B cell (primary cell): ENCODE results near the gene EZH1. TPM values are rescaled to one million over a fixed set of nuclear protein-coding genes. Genes with fewer than 3 reads are reported as not detected.

Experiments
- ATAC-seq: fragments of 200-7000 bp; cut with Tn5 transposase; one replicate; pipeline ENCODE4 v1.10.0; 2021; ENCODE audit warnings: low read depth, mild to moderate bottlenecking, moderate number of reproducible peaks, moderate library complexity
- CTCF ChIA-PET: fragments of 350-600 bp; sonication (Branson Sonifier 250); formaldehyde crosslinking; loops from one replicate; lab custom pipeline; 2021; ENCODE audit warnings: antibody characterized with exemption, inconsistent platforms; lab: Charles Lee
- POLR2A ChIA-PET: fragments of 350-600 bp; sonication (Branson Sonifier 250); formaldehyde crosslinking; loops from one replicate; lab custom pipeline; 2021; ENCODE audit warnings: antibody characterized with exemption; lab: Charles Lee
- DNase-seq: peaks from one replicate; pipeline ENCODE4 v3.0.0; 2013
- H2AFZ ChIP-seq: 2 replicates; pipeline ENCODE4 v1.6.1; 2012; ENCODE audit warnings: mild to moderate bottlenecking, low read depth, low read length; ENCODE audit not compliant: insufficient read depth, poor library complexity, severe bottlenecking
- H3K27ac ChIP-seq, 2 donors: 1 replicate in 1 of 2; 2 replicates in 1 of 2; pipeline ENCODE4 v1.5.1; 2012 to 2013; ENCODE audit warnings: low read length in 2 of 2, mild to moderate bottlenecking in 2 of 2, moderate library complexity in 1 of 2
- H3K27me3 ChIP-seq, 4 experiments: fragments of 200-600 bp in 1 of 4; sonication (generic) in 1 of 4; replicated peaks in 1 of 4; 1 replicate in 2 of 4; 2 replicates in 2 of 4; pipeline versions ENCODE4 v1.6.1 to v1.7.0; 2013 to 2016; ENCODE audit warnings: low read length in 3 of 4, mild to moderate bottlenecking in 2 of 4, mixed read lengths in 1 of 4, moderate library complexity in 1 of 4; ENCODE audit not compliant: insufficient read depth in 4 of 4, control insufficient read depth in 3 of 4; ENCODE audit errors: control extremely low read depth in 1 of 4
- H3K36me3 ChIP-seq, 2 experiments: replicated peaks in 1 of 2; 1 replicate in 1 of 2; 2 replicates in 1 of 2; pipeline versions ENCODE4 v1.6.1 to v1.7.1; 2013; ENCODE audit warnings: low read length in 1 of 2; ENCODE audit not compliant: insufficient read depth in 2 of 2, control insufficient read depth in 1 of 2; ENCODE audit errors: control extremely low read depth in 1 of 2, extremely low read depth in 1 of 2
- H3K4me1 ChIP-seq, 2 donors: fragments of 200-600 bp in 1 of 2; sonication (generic) in 1 of 2; 1 replicate in 1 of 2; 2 replicates in 1 of 2; pipeline versions ENCODE4 v1.5.1 to v1.6.1; 2013 to 2017; ENCODE audit warnings: low read length in 2 of 2; ENCODE audit not compliant: control insufficient read depth in 2 of 2, insufficient read depth in 2 of 2
- H3K4me2 ChIP-seq: replicated peaks from 2 replicates; pipeline ENCODE3; 2012; ENCODE audit warnings: mild to moderate bottlenecking, low read depth, low read length; ENCODE audit not compliant: poor library complexity, severe bottlenecking
- H3K4me3 ChIP-seq, 5 experiments: fragments of 200-600 bp in 1 of 5; sonication (generic) in 1 of 5; 1 replicate in 3 of 5; 2 replicates in 2 of 5; pipeline versions ENCODE4 v1.5.1 to v1.7.0; 2011 to 2016; ENCODE audit warnings: low read length in 4 of 5, mild to moderate bottlenecking in 4 of 5, low read depth in 2 of 5, control low read depth in 1 of 5, moderate library complexity in 1 of 5; ENCODE audit not compliant: insufficient read depth in 1 of 5; ENCODE audit errors: control extremely low read depth in 1 of 5, extremely low read depth in 1 of 5
- H3K79me2 ChIP-seq: fragments of 200-600 bp; sonication (generic); one replicate; pipeline ENCODE4 v1.6.0; 2016; ENCODE audit warnings: low read length; ENCODE audit not compliant: control insufficient read depth, insufficient read depth
- H3K9ac ChIP-seq: fragments of 200-600 bp; sonication (generic); 2 replicates; pipeline ENCODE4 v1.6.1; 2017; ENCODE audit warnings: mild to moderate bottlenecking, low read length, moderate library complexity
- H3K9me3 ChIP-seq, 3 donors: one replicate each; pipeline versions ENCODE4 v1.6.1 to v1.7.1; 2013; ENCODE audit warnings: low read length in 2 of 3; ENCODE audit not compliant: control insufficient read depth in 2 of 3, insufficient read depth in 1 of 3; ENCODE audit errors: control extremely low read depth in 1 of 3
- H4K20me1 ChIP-seq: 2 replicates; pipeline ENCODE4 v1.6.0; 2012; ENCODE audit warnings: mild to moderate bottlenecking, low read length; ENCODE audit not compliant: insufficient read depth, control insufficient read depth, poor library complexity, severe bottlenecking
- H3K27ac Mint-ChIP-seq: one replicate; pipeline ENCODE4 v1.8.0; 2021; ENCODE audit warnings: mixed read lengths
- H3K27me3 Mint-ChIP-seq: one replicate; pipeline ENCODE4 v1.8.0; 2021; ENCODE audit warnings: mixed read lengths
- H3K4me1 Mint-ChIP-seq: one replicate; pipeline ENCODE4 v1.8.0; 2021; ENCODE audit warnings: mixed read lengths
- H3K4me3 Mint-ChIP-seq: one replicate; pipeline ENCODE4 v1.8.0; 2021; ENCODE audit warnings: mixed read lengths
- H3K9me3 Mint-ChIP-seq: one replicate; pipeline ENCODE4 v1.8.0; 2022; ENCODE audit warnings: mixed read lengths; ENCODE audit not compliant: insufficient read depth
- EZH2 ChIP-seq: IDR thresholded peaks from 2 replicates; pipeline ENCODE4 v1.6.1; 2012; ENCODE audit warnings: borderline replicate concordance, low read depth, mild to moderate bottlenecking, moderate library complexity, low read length; ENCODE audit not compliant: insufficient read depth, poor library complexity, severe bottlenecking
- WGBS: methylation state at CpG from one replicate; pipeline ENCODE4 v1.1.5; 2013; ENCODE audit warnings: missing lambda C conversion rate; ENCODE audit not compliant: insufficient coverage; 5-methylcytosine and 5-hydroxymethylcytosine counted together
- intact Hi-C: fragments of 100-400 bp; cut with micrococcal nuclease; formaldehyde crosslinking; loops from one replicate; pipeline ENCODE4 v1.10.0; 2022
- polyA plus RNA-seq: library from polyadenylated mRNA; depleted of rRNA; stranded (reverse); fragments of >200 nt; gene quantifications from 2 replicates; pipeline ENCODE4 v1.2.3, GENCODE V29; 2012
- total RNA-seq, 2 donors: library from RNA; stranded (reverse); fragments of 120-200 nt in 1 of 2; gene quantifications; 1 replicate in 1 of 2; 2 replicates in 1 of 2; pipeline versions ENCODE4 v1.2.3 to v1.2.4, GENCODE V29; 2013 to 2022
- TF ChIP-seq, protein P1 (sequence below): fragments of 200-600 bp; IDR thresholded peaks from one replicate; pipeline ENCODE4 v1.8.0; 2022; ENCODE audit warnings: antibody characterized with exemption, mild to moderate bottlenecking

Gene EZH1
- total and polyA plus RNA-seq, 2 donors (not counting 1 experiment from before 2014, with no cell fraction given) = 115 to 169 TPM

DNA sequence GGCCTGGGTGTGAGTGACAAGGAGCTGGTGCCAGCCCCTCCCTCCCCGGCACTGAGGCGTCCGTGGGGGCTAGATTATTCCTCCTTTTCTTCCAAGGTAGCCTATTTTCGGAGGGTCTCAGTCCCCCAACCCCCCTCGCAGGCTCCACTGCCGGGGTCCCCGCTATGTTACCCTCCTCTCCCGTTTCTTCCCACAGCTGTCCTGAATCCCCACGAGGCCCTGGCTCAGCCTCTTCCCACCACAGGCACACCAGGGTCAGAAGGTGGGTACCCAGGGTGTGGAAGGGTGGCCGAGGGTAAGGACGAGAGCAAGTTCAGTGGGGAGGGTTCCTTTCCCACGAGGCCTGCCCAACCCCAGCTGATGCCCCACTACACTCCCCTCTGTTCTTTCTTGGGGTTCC, 16.8 kb upstream of the EZH1 start:
- H3K4me3 Mint-ChIP-seq = peak overlapping the region; percentile 70
- H3K9me3 Mint-ChIP-seq = no peaks in the 10 kb centered on the region
- intact Hi-C loops = no loop called here
- DNase-seq = no peak
- H3K9ac ChIP-seq = peak overlapping the region; percentile 56
- peak overlapping the region in 3 of 5 experiments; percentile 34 to 54 (median 44) for H3K4me3 ChIP-seq
- H2AFZ ChIP-seq = peak overlapping the region; percentile 64
- H3K27ac ChIP-seq = no peak overlapping the region
- H3K36me3 ChIP-seq = no peaks in the 10 kb centered on the region
- peaks cover 19 to 23% of the 10 kb centered on the region in 2 donors for H3K4me1 ChIP-seq
- ChIA-PET POLR2A (interaction anchor here (1.1 kb wide), 1 partner anchor 12 kb away, joined by 3 read pairs; the partner anchor contains the start of gene VPS25), CTCF (interaction anchor here (1.0 to 4.8 kb wide), 7 partner anchors 8 to 184 kb away, joined by 3 to 60 read pairs (median 5); partner anchors contain the start of gene PSMC3IP)
- no peaks in the 10 kb centered on the region for H3K79me2 ChIP-seq
- TF ChIP-seq EZH2 = no peak
- TF ChIP-seq, protein P1, sequence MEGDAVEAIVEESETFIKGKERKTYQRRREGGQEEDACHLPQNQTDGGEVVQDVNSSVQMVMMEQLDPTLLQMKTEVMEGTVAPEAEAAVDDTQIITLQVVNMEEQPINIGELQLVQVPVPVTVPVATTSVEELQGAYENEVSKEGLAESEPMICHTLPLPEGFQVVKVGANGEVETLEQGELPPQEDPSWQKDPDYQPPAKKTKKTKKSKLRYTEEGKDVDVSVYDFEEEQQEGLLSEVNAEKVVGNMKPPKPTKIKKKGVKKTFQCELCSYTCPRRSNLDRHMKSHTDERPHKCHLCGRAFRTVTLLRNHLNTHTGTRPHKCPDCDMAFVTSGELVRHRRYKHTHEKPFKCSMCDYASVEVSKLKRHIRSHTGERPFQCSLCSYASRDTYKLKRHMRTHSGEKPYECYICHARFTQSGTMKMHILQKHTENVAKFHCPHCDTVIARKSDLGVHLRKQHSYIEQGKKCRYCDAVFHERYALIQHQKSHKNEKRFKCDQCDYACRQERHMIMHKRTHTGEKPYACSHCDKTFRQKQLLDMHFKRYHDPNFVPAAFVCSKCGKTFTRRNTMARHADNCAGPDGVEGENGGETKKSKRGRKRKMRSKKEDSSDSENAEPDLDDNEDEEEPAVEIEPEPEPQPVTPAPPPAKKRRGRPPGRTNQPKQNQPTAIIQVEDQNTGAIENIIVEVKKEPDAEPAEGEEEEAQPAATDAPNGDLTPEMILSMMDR = no peak
- peaks cover 23% of the 10 kb centered on the region for H3K4me1 Mint-ChIP-seq
- H3K27me3 ChIP-seq = peaks cover 0 to 48% (median 20%) of the 10 kb centered on the region in 4 experiments
- ATAC-seq = no peak
- H4K20me1 ChIP-seq = no peaks in the 10 kb centered on the region
- WGBS = 71% methylated on average over 8 of the region's 12 CpGs
- H3K4me2 ChIP-seq = peak overlapping the region; percentile 93
- peaks cover 46% of the 10 kb centered on the region for H3K27me3 Mint-ChIP-seq
- H3K27ac Mint-ChIP-seq = no peak overlapping the region
- no peaks in the 10 kb centered on the region for H3K9me3 ChIP-seq
